SH-SY5Y (cell line): ENCODE results near the gene AHCTF1.

Source experiments
- GATA2 ChIP-seq: IDR thresholded peaks from 2 replicates; pipeline ENCODE4 v1.6.1; 2011; ENCODE audit warnings: mild to moderate bottlenecking, low read depth, low read length
- GATA3 ChIP-seq: IDR thresholded peaks from 2 replicates; pipeline ENCODE4 v1.6.1; 2011; ENCODE audit warnings: low read depth, mild to moderate bottlenecking, low read length, moderate library complexity

The AHCTF1 gene, protein sequence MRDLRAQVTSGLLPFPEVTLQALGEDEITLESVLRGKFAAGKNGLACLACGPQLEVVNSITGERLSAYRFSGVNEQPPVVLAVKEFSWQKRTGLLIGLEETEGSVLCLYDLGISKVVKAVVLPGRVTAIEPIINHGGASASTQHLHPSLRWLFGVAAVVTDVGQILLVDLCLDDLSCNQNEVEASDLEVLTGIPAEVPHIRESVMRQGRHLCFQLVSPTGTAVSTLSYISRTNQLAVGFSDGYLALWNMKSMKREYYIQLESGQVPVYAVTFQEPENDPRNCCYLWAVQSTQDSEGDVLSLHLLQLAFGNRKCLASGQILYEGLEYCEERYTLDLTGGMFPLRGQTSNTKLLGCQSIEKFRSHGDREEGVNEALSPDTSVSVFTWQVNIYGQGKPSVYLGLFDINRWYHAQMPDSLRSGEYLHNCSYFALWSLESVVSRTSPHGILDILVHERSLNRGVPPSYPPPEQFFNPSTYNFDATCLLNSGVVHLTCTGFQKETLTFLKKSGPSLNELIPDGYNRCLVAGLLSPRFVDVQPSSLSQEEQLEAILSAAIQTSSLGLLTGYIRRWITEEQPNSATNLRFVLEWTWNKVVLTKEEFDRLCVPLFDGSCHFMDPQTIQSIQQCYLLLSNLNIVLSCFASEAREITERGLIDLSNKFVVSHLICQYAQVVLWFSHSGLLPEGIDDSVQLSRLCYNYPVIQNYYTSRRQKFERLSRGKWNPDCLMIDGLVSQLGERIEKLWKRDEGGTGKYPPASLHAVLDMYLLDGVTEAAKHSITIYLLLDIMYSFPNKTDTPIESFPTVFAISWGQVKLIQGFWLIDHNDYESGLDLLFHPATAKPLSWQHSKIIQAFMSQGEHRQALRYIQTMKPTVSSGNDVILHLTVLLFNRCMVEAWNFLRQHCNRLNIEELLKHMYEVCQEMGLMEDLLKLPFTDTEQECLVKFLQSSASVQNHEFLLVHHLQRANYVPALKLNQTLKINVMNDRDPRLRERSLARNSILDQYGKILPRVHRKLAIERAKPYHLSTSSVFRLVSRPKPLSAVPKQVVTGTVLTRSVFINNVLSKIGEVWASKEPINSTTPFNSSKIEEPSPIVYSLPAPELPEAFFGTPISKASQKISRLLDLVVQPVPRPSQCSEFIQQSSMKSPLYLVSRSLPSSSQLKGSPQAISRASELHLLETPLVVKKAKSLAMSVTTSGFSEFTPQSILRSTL (N-terminal part only)

DNA sequence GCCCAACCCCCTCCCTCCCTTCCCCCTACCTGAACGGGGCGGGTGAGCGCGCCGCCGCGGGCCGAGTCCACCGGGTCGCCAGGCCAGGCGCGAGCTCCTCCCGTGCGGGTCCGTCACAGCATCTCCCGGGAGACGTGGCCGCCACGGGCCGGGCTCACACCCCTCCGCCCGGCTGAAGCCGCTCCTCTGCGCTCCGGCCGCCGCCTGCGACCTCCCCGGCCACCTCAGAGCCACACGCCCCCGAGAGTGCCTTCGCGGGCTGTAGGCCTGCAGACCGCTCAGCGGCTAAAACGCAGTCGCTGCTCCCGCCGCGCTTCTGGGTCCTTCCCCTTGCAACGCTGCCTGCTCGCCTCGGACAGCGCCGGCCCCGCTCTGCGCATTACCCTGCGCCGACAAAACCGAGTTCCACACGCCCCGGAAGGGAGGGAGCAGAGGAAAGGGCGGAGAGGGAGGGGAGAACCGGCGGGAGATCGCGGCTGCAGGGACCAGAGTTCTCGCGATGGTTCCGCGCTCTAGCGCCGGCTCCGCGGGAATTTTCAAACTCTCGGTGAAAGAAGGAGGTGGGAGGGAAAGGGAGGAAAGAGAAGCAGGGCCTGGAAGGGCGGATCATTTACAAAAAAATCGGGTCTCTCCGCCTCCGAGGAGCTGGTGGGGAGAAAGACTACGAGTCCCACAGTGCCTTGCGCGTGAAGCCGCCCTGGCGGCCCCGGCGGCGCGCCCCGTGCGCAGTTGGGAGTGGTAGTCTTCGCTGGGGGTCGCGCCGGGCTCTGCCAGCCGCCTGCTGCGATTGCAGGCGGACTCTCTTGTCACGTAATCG, at the start of gene AHCTF1:
TSS of gene AHCTF1 (minus strand) at position 400 of the 817 bp plus-strand sequence. CDS start 13,578 bp downstream, outside the sequence.
- TF ChIP-seq GATA2 (peak; percentile 22; the same call in 1 of the 2 replicates), GATA3 (no peak)

DNA sequence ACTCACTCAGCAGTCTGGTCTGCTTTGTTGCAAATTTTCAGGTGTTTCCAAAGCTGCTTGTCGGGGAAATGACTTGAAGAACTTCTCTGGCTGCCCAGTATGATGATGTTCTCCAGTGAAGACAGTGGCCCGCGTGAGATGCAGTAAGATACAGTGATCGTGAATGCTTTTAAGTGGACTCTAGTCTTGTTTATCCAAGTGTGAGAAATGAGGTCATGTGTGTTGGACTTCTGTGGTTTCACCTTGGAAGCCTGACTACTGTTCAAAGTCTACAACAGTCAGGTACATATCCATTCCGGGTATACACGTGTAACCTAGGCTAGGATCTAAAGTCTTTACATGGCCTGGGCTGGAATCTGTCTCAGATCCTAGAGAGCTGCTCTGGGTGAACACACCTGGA, 47.0 kb upstream of the AHCTF1 start:
- TF ChIP-seq GATA3 (no peak), GATA2 (no peak)

DNA sequence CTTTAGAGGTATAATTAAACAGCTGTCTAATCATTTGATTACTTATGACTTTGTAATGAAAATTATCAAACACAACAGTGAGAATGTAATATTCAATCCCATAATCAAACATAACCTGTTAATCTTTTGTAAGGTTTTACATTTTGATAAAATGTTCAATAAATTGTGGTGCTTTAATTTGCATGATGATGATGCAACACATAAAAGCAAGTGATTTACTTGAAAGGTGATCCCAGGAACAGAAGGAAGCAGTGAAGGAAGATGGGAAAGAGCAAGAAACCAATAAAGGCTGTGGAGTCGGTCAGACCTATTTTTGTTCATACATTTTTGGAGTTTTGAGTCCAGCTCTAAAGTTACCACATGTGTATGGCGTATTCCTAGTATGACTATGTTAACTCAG, 46.5 kb upstream of the AHCTF1 start:
- TF ChIP-seq GATA2 (no peak), GATA3 (no peak)

DNA sequence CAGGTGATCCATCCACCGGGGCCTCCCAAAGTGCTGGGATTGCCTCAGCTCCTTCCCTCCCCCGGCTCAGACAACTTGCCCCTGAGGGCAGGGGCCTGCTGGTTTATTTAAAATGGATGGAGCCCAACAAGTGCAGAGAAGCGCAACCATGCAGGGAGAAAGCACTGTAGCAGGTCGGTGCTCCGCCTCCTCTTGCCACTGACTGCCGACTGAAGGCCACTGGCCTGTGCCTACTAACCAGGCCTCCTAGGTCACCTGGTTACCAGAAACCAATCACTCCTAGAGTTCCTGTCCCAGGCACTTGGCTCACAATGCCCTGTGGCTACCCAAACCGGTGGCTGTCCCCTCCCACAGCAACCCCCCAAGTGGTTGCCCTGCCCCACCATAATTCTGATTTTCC, 40.2 kb upstream of the AHCTF1 start:
- no peak for TF ChIP-seq GATA3
- TF ChIP-seq GATA2 = no peak

DNA sequence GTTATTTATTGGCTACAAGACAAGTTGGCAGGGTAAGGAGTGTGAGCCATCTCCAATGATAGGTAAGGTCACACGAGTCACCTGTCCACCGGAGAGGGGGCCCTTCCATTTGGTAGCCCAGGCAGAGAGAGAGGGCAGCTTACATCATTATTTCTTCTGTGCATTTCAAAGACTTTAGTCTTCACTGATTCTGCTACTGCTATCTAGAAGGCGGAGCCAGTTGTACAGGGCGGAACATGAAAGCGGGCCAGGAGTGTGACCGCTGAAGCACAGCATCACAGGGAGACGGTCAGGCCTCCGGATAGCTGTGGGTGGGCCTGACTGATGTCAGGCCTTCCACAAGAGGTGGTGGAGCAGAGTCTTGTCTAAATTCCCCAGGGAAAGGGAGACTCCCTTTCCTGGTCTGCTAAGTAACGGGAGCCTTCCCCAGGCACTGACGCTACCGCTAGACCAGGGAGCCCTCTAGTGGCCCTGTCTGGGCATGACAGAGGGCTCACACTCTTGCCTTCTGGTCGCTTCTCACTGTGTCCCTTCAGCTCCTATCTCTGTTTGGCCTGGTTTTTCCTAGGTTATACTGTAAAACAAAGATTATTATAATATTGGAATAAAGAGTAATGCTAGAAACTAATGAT, 39.5 kb upstream of the AHCTF1 start:
- TF ChIP-seq GATA3 = no peak
- no peak for TF ChIP-seq GATA2

DNA sequence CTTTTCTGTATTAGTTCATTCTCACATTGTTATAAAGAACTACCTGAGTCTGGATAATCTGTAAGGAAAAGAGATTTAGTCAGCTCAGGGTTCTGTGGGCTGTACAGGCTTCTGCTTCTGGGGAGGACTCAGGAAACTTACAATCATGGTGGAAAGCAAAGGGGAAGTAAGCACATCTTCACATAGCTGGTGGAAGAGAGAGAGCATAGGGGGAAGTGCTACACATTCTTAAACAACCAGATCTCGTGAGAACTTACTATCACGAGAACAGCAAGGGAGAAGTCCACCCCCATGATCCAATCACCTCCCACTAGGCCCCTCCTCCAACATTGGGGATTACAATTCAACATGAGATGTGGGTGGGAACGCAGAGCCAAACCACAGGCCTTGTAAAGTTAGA, 37.9 kb upstream of the AHCTF1 start:
- no peak for TF ChIP-seq GATA2

DNA sequence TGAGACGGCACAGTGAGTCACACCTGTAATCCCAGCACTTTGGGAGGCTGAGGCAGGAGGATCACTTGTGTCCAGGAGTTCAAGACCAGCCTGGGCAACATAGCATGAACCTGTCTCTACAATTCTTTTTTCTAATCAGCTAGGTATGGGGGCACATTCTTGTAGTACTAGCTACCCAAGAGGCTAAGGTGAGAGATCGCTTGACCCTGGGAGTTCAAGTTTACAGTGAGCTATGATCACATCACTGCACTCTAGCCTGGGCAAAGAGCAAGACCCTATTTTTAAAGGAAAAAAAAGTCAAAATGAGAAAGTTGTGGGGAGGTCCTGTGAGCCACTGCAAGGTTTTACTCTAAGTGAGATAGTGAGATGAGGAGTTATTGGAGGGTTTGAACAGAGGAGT, 34.8 kb upstream of the AHCTF1 start:
- TF ChIP-seq GATA3 (no peak), GATA2 (no peak)

DNA sequence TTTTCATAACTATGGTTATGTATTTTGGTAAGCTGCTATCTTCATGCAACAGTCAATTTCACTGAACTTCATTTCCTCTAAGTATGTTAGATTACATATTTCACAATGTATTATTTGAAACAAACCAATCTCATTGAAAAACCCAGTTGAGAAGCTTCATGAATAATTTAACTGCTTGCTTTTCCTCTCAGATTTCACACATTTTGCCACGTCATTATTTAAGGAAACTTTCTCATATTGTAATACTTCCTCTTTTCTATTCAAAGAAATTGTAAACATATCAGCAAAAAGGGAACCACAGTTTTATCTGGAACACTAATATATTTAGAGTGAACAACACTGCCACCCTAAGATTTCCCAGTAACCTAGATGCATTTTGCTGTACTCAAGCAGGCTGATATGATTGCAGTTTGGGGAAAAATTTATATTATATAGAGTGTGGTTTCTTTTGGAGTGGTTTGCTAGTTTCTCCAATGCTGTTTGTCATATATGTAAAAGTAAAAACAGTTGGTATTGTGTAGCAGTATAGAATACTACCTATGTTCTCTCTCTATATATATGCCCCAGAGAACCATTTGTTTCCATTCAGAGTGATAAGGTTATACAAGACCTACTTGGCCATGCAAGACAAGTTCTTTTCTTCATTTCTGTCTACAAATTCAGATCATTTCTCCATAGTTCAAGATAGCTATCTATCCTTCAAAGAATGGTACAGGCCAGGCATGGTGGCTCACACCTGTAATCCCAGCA, 28.4 kb upstream of the AHCTF1 start:
- TF ChIP-seq GATA3 = no peak
- TF ChIP-seq GATA2 = no peak

DNA sequence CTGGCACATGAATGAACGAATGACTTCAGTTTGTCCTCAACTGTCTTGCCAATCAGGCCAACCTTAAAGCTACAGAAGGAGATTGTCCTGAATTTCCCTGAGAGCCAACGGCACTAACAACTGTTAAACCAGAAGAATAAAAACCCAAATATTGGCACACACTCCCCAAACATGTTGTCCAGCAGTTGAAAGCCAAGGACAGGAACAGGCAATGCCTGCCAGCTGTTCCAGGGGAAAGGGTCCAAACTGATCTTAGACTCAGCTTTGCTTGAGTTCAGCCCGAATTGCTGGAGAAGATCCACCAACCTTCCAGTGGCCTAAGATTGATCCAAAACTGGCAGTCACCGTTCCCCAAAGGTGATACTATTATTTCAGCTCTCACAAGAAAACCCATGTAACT, 22.4 kb upstream of the AHCTF1 start:
- no peak for TF ChIP-seq GATA2
- TF ChIP-seq GATA3 = no peak

DNA sequence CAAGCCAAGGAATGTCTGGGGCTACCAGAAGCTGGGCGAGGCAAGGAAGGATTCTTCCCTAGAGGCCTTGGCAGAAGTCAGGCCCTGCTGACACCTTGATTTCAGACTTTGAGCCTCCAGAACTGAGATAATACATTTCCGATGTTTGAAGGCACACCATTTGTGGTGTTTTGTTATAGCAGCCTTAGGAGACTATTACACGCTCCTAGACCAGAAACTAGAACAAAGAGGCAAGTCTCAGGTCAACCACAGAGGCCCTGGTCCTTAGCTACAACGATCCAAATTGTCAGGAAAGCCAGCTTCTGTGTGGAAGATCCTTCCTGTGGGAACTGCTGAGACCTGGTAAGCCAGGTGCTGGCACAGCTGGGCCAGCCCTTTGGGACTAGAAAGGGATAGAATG, 19.7 kb upstream of the AHCTF1 start:
- TF ChIP-seq GATA2 = no peak
- TF ChIP-seq GATA3 = no peak

DNA sequence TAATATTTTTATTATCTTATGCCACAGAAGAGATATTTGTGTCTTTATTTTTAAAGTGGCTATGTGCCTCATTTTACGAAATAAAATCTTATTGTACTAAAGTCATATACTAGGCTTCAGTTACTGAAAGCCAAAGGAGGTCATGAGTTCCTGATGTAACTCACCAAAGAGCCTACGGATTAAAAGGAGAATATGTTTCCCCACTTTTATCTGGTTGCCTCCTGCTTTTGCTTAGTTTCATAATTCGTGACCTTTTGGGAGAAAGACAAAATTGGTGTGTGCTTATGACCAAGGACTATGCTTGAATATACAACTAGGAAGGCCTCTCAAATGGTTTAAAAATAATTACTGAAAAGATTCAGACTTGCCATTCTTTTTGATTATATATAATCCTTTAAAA, 18.2 kb upstream of the AHCTF1 start:
- TF ChIP-seq GATA2 (no peak), GATA3 (no peak)

DNA sequence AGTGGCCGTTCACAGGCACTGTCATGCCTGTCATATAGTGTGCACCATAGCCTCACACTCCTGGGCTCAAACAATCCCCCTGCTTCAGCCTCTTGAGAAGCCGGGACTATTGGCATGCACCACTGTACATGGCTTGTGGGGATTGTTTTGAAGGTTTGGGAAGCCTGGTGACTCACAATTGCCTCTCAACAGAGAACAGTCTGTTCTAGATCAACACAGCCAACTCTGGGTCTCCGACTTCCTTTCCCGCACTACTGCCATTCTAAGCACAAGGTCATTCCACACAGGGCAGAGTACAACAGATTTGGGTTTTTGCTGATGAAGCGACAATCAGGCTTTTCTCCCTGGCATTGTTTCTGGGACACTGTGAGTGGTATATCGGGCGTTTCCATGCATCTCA, 15.5 kb upstream of the AHCTF1 start:
- TF ChIP-seq GATA3 (no peak), GATA2 (no peak)

DNA sequence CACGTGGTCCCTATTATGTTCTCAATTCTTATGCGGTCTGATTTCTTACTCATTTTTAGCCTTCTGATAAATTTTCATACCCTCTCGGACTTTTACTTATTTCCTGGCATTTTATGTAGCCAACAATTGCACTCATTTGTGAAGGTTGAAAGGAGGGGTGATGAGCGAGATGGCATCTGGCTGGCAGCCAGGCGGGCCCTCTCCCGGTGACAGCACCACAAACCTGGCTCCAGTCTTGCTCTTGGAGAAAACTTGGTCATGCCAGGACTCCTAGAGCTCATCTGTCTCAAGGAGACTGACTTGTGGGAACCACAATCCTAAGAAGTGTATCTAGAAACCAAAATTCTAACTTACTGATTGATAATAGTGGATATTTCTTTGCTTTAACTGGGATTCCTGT, 14.6 kb upstream of the AHCTF1 start:
- no peak for TF ChIP-seq GATA2
- TF ChIP-seq GATA3 = no peak

DNA sequence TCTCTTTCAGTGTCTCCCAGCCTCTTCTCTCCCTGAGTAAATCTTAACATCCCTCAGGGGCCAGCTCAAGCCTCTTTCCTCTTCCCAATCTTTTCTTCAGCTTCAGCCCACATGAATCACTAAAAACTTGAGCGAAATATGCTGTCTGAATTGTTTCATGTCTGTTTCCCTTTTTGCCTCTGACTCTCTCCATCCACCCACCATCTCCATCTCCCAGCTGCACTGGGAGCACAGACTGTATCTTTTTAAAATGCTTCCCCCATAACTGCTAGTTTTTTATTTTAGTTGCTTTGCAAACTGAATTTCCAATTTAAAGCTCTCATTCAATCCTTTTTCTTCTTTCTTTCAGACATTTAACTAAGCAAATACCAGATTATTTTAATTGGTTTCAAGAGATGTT, 3.0 kb upstream of the AHCTF1 start:
- TF ChIP-seq GATA3 (no peak), GATA2 (no peak)
